ENCODE data around the gene AUTS2.

Gene AUTS2

DNA sequence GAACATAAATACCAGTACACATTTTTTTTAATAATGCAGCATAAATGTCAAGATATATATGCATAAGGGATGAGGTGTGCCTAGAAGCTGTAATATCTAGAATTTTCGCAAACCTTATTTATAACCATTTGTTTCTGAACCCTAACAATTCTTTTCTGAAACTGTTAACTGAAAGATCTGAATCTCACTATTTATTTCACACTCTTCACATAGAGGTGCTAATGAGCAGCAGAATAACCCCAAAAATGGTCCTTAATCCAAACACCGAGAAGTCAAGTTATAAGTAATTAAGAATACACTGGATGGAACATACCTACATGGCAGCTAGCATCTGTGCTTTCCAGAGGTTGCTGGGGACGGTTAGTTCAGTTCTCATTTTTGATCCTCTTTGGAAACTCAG is 742.0 kb downstream of the AUTS2 start:
- Mint-ChIP-seq H3K36me3 (ENCODE audit: insufficient read depth) (peaks cover 2% of the 10 kb centered on the region), H3K9me3 (no peaks in the 10 kb centered on the region), H3K27me3 (no peaks in the 10 kb centered on the region), H3K4me1 (peaks cover 14% of the 10 kb centered on the region), H3K4me3 (no peak overlapping the region), H3K27ac (ENCODE audit: low read depth) (no peak overlapping the region)
- ATAC-seq (replicated peaks; ENCODE audit: extremely low read depth, poor library complexity, severe bottlenecking) (no peak), DNase-seq (ENCODE audit: low spot score in 2 of 2) (no peak)

DNA sequence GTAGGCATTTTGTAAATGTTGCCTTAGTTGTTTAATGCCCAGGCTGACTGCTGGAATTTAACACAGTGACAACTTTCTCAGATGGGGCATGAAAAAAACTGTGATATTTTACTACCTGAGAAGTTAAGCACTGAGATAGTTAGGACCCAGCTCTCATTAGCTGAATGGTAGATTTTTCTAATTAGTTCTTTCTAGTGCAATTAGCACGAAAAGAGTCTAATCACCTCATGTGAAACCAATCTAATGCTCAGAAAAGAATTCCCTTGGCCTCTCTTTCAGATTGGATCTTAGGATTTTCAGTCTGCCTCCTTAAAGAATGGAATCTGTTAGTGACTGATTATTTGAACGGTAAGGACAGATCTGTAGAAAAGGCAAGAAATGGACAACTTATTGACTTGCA is 743.2 kb downstream of the AUTS2 start:
- no peak overlapping the region for H3K4me3 Mint-ChIP-seq
- no peak overlapping the region for H3K27ac Mint-ChIP-seq (ENCODE audit: low read depth)
- DNase-seq (ENCODE audit: low spot score in 2 of 2) (no peak), ATAC-seq (replicated peaks; ENCODE audit: extremely low read depth, poor library complexity, severe bottlenecking) (no peak)
- no peaks in the 10 kb centered on the region for H3K9me3 Mint-ChIP-seq
- peaks cover 9% of the 10 kb centered on the region for H3K4me1 Mint-ChIP-seq
- no peaks in the 10 kb centered on the region for H3K27me3 Mint-ChIP-seq
- H3K36me3 Mint-ChIP-seq (ENCODE audit: insufficient read depth): peaks cover 2% of the 10 kb centered on the region

DNA sequence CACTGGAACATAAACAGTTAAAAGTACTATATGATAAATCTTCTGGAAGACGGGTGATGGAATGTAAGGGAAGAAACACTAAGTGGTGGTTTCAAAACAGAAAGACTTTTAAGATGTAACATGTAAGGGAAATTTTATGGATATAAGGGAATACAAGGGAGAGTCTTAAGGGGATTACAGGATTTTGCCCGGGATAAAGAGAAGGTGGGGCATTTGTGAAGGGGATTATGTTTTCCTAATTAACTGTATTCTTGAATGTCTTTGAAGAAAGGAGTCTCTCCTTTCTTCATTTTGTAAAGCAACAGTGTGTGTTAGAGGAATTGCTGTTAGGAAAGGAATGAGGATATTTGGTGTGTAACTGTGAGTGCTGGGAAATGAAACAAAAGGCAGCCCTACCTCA is 745.2 kb downstream of the AUTS2 start:
- DNase-seq (ENCODE audit: low spot score in 2 of 2): no peak
- H3K36me3 Mint-ChIP-seq (ENCODE audit: insufficient read depth): no peaks in the 10 kb centered on the region
- no peak for ATAC-seq (replicated peaks; ENCODE audit: extremely low read depth, poor library complexity, severe bottlenecking)
- no peaks in the 10 kb centered on the region for H3K27me3 Mint-ChIP-seq
- H3K4me3 Mint-ChIP-seq: no peak overlapping the region
- H3K27ac Mint-ChIP-seq (ENCODE audit: low read depth): no peak overlapping the region
- H3K9me3 Mint-ChIP-seq: no peaks in the 10 kb centered on the region
- peaks cover 7% of the 10 kb centered on the region for H3K4me1 Mint-ChIP-seq

DNA sequence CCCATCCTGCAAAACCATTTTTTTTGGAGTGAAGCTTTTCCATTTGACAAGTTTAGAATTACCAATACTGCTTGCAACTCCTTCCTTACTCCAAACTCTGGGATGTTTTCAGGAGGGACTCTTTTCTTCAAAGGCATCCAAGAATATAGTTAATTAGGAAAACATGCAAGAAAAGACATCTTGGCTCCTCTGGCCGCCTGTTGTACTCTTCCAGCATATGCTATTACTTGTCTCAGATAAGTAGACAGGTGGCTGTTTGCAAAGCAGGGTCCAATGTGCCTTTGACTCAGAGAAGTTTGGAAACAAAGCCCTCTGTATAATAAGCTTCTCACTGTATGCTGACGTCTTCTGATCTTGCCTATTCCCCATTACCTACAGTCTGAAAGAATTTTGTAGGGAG is 746.5 kb downstream of the AUTS2 start:
- ATAC-seq (replicated peaks; ENCODE audit: extremely low read depth, poor library complexity, severe bottlenecking) (no peak), DNase-seq (ENCODE audit: low spot score in 2 of 2) (no peak)
- no peaks in the 10 kb centered on the region for H3K9me3 Mint-ChIP-seq
- H3K27ac Mint-ChIP-seq (ENCODE audit: low read depth): no peak overlapping the region
- peaks cover 7% of the 10 kb centered on the region for H3K4me1 Mint-ChIP-seq
- no peak overlapping the region for H3K4me3 Mint-ChIP-seq
- no peaks in the 10 kb centered on the region for H3K36me3 Mint-ChIP-seq (ENCODE audit: insufficient read depth)
- no peaks in the 10 kb centered on the region for H3K27me3 Mint-ChIP-seq

DNA sequence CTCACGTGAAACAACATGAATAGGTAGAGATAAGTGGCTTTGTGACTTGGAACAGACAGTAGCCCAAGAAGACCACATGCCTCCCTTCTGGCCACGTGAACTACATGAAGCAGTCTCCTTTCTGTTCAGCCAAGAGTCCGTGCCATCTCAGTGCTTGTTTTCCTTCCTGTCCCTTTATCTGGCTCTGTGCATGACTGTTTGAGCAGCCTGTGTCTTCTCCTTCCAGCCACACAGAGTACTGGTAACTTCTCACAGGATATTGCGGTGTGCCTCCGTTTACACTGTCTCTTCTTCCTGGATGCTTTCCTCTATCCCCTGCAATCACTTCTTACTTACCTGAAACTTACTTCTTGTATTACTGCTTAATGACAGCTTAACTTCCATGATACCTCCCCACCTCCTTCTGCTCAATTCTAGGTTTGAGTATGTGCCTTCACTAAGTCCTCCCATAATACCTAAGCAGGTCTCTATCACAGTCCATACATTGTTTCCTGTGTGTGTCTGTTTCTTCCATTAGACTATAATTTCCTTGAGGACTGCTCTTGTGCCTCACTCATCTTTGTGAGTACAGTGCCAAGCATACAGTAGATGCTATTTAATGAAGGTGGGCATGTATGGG is 748.7 kb downstream of the AUTS2 start:
- H3K4me3 Mint-ChIP-seq: no peak overlapping the region
- no peak overlapping the region for H3K27ac Mint-ChIP-seq (ENCODE audit: low read depth)
- no peaks in the 10 kb centered on the region for H3K36me3 Mint-ChIP-seq (ENCODE audit: insufficient read depth)
- DNase-seq (ENCODE audit: low spot score in 2 of 2): no peak
- no peak for ATAC-seq (replicated peaks; ENCODE audit: extremely low read depth, poor library complexity, severe bottlenecking)
- peaks cover 7% of the 10 kb centered on the region for H3K4me1 Mint-ChIP-seq
- no peaks in the 10 kb centered on the region for H3K9me3 Mint-ChIP-seq
- H3K27me3 Mint-ChIP-seq: no peaks in the 10 kb centered on the region

DNA sequence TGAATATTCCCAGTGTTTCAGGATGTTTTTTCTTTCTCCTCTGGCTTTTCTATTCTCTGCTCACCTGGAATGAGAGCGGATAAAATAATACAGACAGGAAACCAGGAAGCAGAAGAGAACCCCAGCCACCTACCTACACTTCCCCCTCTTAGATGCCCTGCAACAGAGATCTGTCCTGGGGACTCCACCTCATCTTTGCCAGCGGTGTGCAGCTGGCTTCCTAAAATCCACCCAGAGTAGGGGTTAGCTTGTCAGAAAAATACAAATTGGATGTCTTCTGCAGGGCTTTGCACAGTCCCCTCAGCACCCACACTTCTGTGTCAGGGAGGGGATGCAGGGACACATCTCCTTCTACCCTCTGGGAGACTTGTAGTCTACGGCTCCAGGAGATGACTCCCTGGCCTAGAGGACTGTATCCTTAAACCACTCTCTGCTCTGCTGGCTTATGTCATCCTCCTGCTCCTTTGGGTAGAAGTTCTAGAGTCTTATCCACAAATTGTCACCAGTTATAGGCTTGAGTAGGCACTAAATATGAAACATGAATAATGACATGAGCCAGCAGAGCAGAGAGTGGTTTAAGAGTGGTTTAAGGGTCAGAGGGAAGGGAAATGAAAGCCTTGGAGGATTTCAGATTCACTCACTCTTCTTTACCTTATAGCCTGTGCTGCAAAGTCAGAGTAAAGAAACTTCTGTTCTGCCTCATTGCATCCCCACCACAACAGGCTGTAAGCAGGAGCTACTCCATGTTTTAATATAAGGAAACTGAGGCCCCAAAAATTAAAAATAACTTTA is 749.4 kb downstream of the AUTS2 start:
- H3K27ac Mint-ChIP-seq (ENCODE audit: low read depth): no peak overlapping the region
- peaks cover 7% of the 10 kb centered on the region for H3K4me1 Mint-ChIP-seq
- peaks cover 2% of the 10 kb centered on the region for H3K36me3 Mint-ChIP-seq (ENCODE audit: insufficient read depth)
- H3K4me3 Mint-ChIP-seq: no peak overlapping the region
- H3K27me3 Mint-ChIP-seq: no peaks in the 10 kb centered on the region
- ATAC-seq (replicated peaks; ENCODE audit: extremely low read depth, poor library complexity, severe bottlenecking) (no peak), DNase-seq (ENCODE audit: low spot score in 2 of 2) (no peak)
- H3K9me3 Mint-ChIP-seq: no peaks in the 10 kb centered on the region

DNA sequence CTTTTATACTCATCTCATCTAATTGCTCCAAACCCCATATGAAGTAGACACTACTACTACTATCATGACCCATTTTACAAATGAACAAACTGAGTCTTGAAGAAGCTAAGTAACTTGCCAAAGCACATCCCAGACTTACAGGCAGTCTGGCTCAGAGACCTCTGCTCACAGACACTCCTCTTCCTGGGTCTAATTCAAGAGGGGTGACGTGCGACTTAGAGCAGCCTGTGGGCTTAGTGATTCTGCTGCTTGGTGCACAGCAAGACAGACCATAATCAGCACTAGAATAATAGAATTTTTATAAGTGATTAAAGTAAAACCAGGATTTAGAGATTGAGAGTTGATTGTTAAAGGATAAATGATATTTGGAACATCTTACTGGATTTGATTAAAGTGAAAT is 750.8 kb downstream of the AUTS2 start:
- Mint-ChIP-seq H3K4me1 (peaks cover 7% of the 10 kb centered on the region), H3K36me3 (ENCODE audit: insufficient read depth) (peaks cover 2% of the 10 kb centered on the region), H3K27me3 (no peaks in the 10 kb centered on the region), H3K27ac (ENCODE audit: low read depth) (no peak overlapping the region), H3K4me3 (no peak overlapping the region), H3K9me3 (no peaks in the 10 kb centered on the region)
- ATAC-seq (replicated peaks; ENCODE audit: extremely low read depth, poor library complexity, severe bottlenecking) (no peak), DNase-seq (ENCODE audit: low spot score in 2 of 2) (no peak)

DNA sequence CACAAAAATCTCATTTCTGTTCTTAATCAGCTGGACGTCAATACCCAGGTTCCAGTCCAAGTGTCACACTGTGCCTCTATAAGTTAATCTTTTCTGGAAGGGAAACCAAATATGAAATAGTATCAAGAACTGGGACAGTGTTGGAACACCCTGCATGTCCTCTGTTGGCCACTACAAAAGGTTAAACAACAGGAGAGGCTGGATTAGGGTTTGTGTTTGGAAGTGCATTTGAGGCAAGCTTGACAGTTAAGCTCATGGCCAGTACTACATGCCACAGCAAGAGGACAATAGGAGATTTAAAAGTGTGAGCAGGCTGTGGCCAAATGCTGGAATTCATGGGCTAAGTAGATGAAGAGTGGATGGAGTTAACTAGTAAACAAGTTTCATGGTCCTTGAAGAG is 751.5 kb downstream of the AUTS2 start:
- Mint-ChIP-seq H3K4me1 (peaks cover 10% of the 10 kb centered on the region), H3K9me3 (no peaks in the 10 kb centered on the region), H3K27me3 (no peaks in the 10 kb centered on the region), H3K36me3 (ENCODE audit: insufficient read depth) (peaks cover 3% of the 10 kb centered on the region), H3K4me3 (no peak overlapping the region), H3K27ac (ENCODE audit: low read depth) (no peak overlapping the region)
- DNase-seq (ENCODE audit: low spot score in 2 of 2) (no peak), ATAC-seq (replicated peaks; ENCODE audit: extremely low read depth, poor library complexity, severe bottlenecking) (no peak)

DNA sequence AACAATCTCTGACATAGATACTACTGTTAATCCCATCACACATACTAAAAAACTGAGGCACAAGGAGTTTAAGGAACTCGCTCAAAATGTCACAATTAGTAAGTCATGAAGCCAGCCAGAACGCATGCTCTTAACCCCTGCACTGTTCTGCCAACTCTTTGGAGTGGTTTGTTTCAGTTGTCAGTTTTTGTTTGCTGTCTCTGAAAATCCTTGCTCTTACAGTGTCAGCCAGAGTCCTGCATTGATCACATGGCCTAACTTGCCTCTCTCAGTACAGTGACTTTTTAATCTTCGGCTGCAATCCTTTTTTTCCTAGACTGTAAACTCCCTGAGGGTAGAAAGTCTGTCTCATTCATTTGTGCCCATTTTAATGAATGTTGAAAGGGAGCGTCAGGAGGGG is 753.8 kb downstream of the AUTS2 start:
- no peaks in the 10 kb centered on the region for H3K27me3 Mint-ChIP-seq
- H3K9me3 Mint-ChIP-seq: no peaks in the 10 kb centered on the region
- no peak for ATAC-seq (replicated peaks; ENCODE audit: extremely low read depth, poor library complexity, severe bottlenecking)
- H3K4me3 Mint-ChIP-seq: no peak overlapping the region
- no peak for DNase-seq (ENCODE audit: low spot score in 2 of 2)
- H3K27ac Mint-ChIP-seq (ENCODE audit: low read depth): no peak overlapping the region
- peaks cover 4% of the 10 kb centered on the region for H3K36me3 Mint-ChIP-seq (ENCODE audit: insufficient read depth)
- H3K4me1 Mint-ChIP-seq: peaks cover 15% of the 10 kb centered on the region

DNA sequence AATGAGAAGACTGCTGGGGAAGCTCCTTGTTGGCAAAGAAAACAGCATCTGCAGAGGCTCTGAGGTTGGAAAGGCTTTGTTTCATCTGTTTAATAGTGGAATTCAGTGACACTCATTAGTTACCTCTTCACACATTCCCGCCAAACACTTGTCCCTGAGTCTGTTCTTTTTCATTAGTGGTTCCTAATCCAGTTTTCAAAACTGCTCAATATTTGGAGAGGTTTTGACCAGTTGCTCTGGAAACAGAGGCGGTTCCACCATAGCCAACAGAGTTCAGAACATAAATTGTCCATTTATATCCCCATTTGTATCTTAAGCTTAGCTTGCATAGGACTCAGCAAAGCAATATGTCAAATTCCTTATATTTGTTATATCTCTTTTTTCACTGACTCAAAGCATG is 754.6 kb downstream of the AUTS2 start:
- peaks cover 4% of the 10 kb centered on the region for H3K36me3 Mint-ChIP-seq (ENCODE audit: insufficient read depth)
- DNase-seq (ENCODE audit: low spot score in 2 of 2) (no peak), ATAC-seq (replicated peaks; ENCODE audit: extremely low read depth, poor library complexity, severe bottlenecking) (no peak)
- peaks cover 12% of the 10 kb centered on the region for H3K4me1 Mint-ChIP-seq
- H3K9me3 Mint-ChIP-seq: no peaks in the 10 kb centered on the region
- no peaks in the 10 kb centered on the region for H3K27me3 Mint-ChIP-seq
- H3K27ac Mint-ChIP-seq (ENCODE audit: low read depth): no peak overlapping the region
- no peak overlapping the region for H3K4me3 Mint-ChIP-seq

DNA sequence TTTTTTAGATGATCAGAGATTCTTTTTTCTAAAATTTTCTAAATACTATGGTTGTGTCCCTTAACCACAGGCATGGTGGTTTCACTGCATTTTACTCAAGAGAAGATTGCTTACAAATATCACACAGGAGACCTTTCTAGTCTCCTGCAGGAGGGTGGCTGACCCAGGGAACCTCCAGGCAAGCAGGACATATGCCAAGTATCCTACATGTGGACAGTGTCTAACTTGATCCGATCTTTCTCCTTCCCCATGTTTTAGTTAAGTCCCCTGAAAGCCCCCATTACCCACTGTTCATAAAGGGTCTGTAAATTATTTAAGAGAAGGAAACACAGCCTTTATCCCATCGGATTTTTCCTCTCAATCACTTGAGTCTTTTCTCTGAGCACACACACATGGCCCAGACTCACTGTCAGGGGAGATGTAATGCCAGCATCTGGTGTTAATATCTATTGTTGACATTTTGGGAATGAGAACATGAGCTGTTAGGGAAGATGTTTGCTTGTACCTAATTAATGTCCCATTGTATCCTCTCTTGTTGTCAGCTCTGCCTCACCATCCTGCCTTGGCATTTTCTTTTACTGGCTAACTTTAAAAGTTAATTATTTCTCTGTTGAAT is 755.2 kb downstream of the AUTS2 start:
- DNase-seq (ENCODE audit: low spot score in 2 of 2): no peak
- H3K27ac Mint-ChIP-seq (ENCODE audit: low read depth): no peak overlapping the region
- H3K4me1 Mint-ChIP-seq: peaks cover 12% of the 10 kb centered on the region

DNA sequence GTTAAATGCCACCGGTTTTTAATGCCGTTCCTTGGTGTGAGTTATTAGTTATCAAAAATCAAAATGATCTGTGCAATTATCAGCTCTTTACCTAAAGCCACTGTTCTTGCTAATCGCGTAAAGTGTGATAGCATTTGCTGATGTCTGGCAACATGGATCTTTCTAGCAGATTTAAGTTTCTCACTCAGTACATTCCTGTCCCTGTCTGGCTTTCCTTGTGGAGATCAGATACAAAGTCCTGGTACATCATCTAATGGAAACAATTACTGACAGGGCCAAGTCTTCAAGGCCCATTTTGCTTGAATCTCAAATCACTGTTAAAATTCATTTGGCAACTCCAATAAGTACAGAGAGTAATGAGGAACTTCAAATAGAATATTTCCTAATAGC is 755.7 kb downstream of the AUTS2 start:
- Mint-ChIP-seq H3K9me3 (no peaks in the 10 kb centered on the region), H3K4me3 (no peak overlapping the region), H3K4me1 (peaks cover 12% of the 10 kb centered on the region), H3K27ac (ENCODE audit: low read depth) (no peak overlapping the region), H3K27me3 (no peaks in the 10 kb centered on the region), H3K36me3 (ENCODE audit: insufficient read depth) (peaks cover 4% of the 10 kb centered on the region)
- DNase-seq (ENCODE audit: low spot score in 2 of 2) (no peak), ATAC-seq (replicated peaks; ENCODE audit: extremely low read depth, poor library complexity, severe bottlenecking) (no peak)

More for the DNA sequence above, 755.2 kb downstream of the AUTS2 start:
- Mint-ChIP-seq H3K4me3 (no peak overlapping the region), H3K9me3 (no peaks in the 10 kb centered on the region), H3K27me3 (no peaks in the 10 kb centered on the region), H3K36me3 (ENCODE audit: insufficient read depth) (peaks cover 4% of the 10 kb centered on the region)
- ATAC-seq (replicated peaks; ENCODE audit: extremely low read depth, poor library complexity, severe bottlenecking): no peak
